Epidermal melanocyte (primary cell): ENCODE results near the gene MAP3K19.

Experiments
- DNase-seq: peaks from one replicate; pipeline ENCODE4 v3.0.0; 2011; ENCODE audit warnings: low spot score; ENCODE audit not compliant: insufficient read length

MAP3K19 gene

DNA sequence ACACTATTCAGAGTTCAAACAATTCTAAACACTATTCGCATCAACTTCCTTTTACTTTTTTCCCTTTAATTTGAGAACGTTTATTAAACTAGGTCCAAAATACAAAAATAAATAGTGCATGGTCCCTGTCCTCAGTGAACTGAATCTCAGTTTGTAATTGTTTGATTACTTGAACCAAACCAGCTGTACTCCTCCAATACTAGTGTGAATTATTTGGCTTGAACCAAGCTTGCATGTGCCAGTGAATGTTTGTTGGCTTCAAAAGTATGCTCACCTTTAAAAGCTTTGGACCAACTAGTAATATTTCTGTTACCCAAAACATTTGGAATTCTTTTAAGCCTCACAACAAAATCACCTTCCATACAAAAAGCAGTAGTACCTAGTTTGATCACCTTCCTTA, 113.1 kb downstream of the MAP3K19 start:
- no peak for DNase-seq

DNA sequence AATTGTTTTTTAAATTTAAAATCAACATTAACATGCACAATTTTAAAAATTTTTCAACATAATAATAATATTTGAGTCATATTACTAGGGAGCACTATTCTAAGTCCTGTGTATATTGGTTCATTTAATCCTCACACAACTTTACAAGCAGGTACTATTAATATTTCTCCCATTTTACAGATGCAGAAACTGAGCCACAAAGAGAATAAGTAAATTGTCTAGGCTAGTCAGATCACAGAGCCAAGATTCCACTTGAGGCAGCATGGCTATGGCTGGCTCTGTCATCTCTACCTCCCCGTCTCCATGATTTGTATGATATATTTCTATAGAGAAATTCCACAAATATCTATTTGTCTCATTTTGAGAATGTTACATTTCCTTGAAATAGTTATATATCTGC, 113.5 kb downstream of the MAP3K19 start:
- DNase-seq: no peak

DNA sequence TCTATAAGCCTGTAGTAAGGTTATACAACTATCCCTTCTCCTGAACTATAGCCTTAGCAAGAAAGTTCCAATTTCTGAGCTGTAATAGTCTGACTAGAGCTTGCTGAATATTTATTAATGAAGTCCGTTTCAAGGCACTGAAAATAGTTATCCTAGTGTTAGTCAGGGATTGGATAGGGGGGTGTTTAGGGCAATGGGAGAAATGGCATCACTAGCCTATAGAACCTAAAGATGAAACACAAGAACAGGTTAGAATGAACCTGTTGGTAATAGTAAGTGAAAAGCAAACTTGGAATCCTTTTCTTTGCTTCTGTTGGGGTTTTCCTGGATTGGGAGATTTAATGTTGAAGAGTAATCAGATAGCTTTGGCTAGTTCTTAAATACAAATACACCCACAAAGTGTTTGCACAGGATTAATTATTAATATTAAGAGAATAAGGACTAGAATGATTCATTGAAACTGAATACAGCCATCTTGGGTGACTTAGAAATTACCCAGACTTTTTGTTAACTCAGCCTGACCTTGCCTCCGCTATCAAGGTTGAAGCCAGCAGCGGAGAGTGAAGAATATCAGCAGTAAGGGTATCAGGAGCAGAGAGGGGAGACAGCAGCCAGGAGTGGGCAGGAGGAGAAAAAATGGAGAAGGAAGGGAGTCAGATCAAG, 114.3 kb downstream of the MAP3K19 start:
- DNase-seq: no peak

DNA sequence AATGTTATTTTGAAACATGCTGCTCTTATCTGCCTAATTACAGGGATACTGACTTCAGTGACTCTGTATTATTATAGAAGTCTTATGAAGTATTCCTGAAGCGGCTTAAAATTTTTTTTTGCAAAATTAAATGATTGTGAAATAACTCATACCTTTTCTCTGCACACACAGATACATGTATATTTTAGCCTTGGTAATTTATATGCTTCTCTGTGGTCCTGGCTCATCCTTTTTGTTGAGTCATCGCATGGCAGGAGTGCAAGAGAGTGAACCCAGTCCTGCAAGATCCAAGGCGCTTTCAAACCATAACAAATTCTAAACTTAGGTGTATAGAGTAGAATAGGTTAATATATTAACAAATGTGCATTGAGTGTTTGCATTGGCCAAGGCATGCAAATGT, 120.1 kb downstream of the MAP3K19 start:
- DNase-seq: no peak

GRCh38 chr2:134926231-134926931, 120.9 kb downstream of the MAP3K19 start:
- DNase-seq: no peak

DNA sequence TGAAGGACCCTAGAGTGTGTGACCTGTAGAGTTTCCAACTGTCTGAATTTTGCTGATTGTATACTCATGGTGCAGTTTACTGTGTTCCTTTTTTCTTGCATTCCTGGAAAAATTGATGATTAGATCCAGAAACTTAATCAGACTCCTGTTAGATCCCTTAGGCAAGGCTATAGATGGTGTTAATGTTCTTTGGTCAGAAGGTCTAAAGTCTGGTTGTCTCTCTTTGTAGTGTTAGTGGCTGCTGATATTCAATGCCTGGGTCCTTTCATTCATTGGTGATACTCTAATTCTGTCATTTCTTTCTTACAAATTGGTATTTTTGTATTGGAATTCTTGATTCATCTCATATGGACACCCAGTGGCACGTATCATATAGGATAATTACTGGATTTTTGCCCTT, 122.3 kb downstream of the MAP3K19 start:
- no peak for DNase-seq

- DNase-seq: no peak
Observed at GRCh38 chr2:134919341-134920210, 127.7 kb downstream of the MAP3K19 start.

- peak; percentile 90 for DNase-seq
Observed at GRCh38 chr2:134918526-134919340, 128.5 kb downstream of the MAP3K19 start, which contains the start of gene CCNT2. Gene CCNT2 (plus strand): TSS chr2:134918822. CDS start chr2:134918855, 33 bp downstream.

GRCh38 chr2:134917888-134918525, 129.2 kb downstream of the MAP3K19 start:
- DNase-seq: no peak

DNA sequence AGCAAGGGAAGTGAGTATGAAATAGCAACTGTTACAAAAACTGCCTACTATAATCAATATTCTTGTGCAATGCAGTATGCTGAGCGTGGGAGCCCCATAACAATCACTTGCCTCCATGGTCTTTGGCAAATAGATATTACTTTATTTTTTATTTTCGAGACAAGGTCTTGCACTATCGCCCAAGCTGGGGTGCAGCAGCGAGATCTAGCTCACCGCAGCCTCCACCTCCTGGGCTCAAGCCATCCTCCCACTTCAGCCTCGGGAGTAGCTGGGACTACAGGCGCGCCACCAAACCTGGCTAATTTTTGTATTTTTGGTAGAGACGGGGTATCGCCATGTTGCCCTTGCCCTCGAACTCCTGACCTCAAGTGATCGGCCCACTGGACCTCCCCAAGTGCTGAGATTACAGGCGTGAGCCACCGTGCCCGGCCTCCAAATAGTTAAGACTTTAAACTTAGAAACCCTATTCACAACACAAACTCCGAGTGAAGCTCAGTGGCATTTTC, 129.8 kb downstream of the MAP3K19 start:
- no peak for DNase-seq
